HAP-1 (cell line): ENCODE data around the gene ADIPOR1.
"Not testable (repeated sequence)": the region's sequence is repeated elsewhere in the genome, so short reads cannot be mapped to it uniquely, and the experiment has no call there.

ENCODE experiments used
- DNase-seq, 2 experiments: peaks; one replicate each; pipeline ENCODE4 v3.0.0-alpha.2; 2016 to 2020; ENCODE audit warnings: low spot score in 2 of 2
- H3K27me3 ChIP-seq: fragments of 250-450 bp; sonication (Bioruptor Pico); 2 replicates; pipeline ENCODE4 v1.5.1; 2020; ENCODE audit warnings: low read depth, mild to moderate bottlenecking, moderate library complexity
- H3K36me3 ChIP-seq: fragments of 250-450 bp; sonication (Bioruptor Pico); replicated peaks from 2 replicates; pipeline ENCODE4 v1.5.1; 2020; ENCODE audit warnings: mild to moderate bottlenecking
- H3K4me1 ChIP-seq: fragments of 250-450 bp; sonication (Bioruptor Pico); 2 replicates; pipeline ENCODE4 v1.5.1; 2020; ENCODE audit warnings: mild to moderate bottlenecking
- H3K4me3 ChIP-seq: fragments of 250-450 bp; sonication (Bioruptor Pico); 2 replicates; pipeline ENCODE4 v1.5.1; 2020; ENCODE audit warnings: mild to moderate bottlenecking, moderate library complexity
- H3K9me3 ChIP-seq: fragments of 250-450 bp; sonication (Bioruptor Pico); 2 replicates; pipeline ENCODE4 v1.5.1; 2020; ENCODE audit warnings: mild to moderate bottlenecking, moderate library complexity
- in situ Hi-C: fragments of 300-500 bp; cut with MboI; formaldehyde crosslinking; loops from 3 replicates; pipeline ENCODE4 v1.14.3; 2020; ENCODE audit warnings: low sequenced_read_pairs, inconsistent platforms, mixed read lengths

ADIPOR1 gene

GRCh38 chr1:202941372-202941771, 16.7 kb downstream of the ADIPOR1 start:
- Histone ChIP-seq H3K4me3 (no peak overlapping the region), H3K4me1 (no peaks in the 10 kb centered on the region), H3K27me3 (no peaks in the 10 kb centered on the region), H3K9me3 (no peaks in the 10 kb centered on the region), H3K36me3 (peaks cover 52% of the 10 kb centered on the region)
- in situ Hi-C loops, result no loop called here
- DNase-seq, result no peak

DNA sequence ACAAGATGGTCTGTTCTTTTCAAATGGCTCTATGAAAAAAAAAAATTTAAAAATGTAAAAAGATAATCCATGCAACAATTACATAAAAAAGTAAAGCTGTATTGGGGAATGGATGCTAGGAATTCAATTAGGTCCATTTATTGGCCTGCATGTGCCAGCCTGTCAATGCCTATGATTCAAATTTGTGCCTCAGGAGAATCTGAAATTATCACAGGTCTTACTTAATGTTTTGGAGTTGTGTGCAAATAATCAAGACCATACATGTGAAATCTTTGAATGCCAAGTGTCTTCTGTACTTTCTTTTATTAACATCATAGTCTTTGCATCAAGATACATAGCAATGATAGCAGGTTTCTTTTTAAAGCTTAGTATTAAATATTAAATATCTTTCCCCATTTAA, 17.6 kb downstream of the ADIPOR1 start:
- H3K4me1 ChIP-seq, result no peaks in the 10 kb centered on the region
- H3K9me3 ChIP-seq, result no peaks in the 10 kb centered on the region
- H3K4me3 ChIP-seq, result no peak overlapping the region
- H3K27me3 ChIP-seq, result no peaks in the 10 kb centered on the region
- in situ Hi-C loops, result no loop called here
- DNase-seq, result no peak
- peaks cover 46% of the 10 kb centered on the region for H3K36me3 ChIP-seq

DNA sequence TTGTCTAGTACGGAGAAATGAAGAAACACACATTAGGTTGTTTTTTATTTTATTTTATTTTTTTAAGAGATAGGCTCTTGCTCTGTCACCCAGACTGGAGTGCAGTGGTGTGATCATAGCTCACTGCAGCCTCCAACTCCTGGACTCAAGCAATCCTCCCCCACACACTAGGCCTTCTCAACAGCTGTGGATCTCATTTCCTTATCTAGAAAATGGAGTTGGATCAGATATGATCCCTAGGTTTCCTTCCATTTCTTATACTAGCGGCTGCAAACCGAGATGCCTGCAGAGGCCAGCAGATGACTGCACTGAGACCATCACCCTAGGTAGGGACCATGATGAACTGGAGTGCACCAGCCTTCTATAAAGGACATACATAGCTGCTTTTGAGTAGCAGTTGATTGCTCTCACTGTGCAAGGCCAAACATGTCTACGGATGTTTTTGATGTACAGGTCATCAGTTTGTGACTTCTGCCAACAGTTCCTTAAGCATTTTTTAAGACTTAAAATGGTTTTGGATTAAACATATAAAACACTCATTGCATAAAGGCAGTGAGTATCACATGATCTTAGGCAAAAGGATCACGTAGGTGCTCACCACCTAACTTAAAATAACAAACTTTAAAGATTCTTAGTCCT, 19.7 kb downstream of the ADIPOR1 start:
- Histone ChIP-seq H3K4me3 (no peak overlapping the region), H3K27me3 (no peaks in the 10 kb centered on the region), H3K36me3 (peaks cover 27% of the 10 kb centered on the region), H3K4me1 (no peaks in the 10 kb centered on the region), H3K9me3 (no peaks in the 10 kb centered on the region)
- DNase-seq, result no peak
- in situ Hi-C loops, result no loop called here

GRCh38 chr1:202936409-202936808, 21.7 kb downstream of the ADIPOR1 start:
- H3K27me3 ChIP-seq, DNase-seq, H3K9me3 ChIP-seq, H3K36me3 ChIP-seq, H3K4me3 ChIP-seq, in situ Hi-C loops, H3K4me1 ChIP-seq: not testable (repeated sequence)

DNA sequence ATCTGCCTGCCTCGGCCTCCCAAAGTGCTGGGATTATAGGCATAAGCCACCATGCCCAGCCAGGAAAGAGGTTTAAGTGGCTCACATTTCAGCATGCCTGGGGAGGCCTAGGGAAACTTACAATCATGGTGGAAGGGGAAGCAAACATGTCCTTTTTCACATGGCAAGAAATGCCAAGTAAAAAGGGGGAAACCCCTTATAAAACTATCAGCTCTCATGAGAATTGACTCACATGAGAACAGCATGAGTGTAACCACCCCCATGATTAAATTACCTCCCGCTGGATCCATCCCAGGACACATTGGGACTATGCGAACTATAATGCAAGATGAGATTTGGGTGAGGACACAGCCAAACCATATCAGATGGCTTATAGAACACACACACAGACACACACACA, 22.3 kb downstream of the ADIPOR1 start:
- in situ Hi-C loops, result no loop called here
- H3K4me1 ChIP-seq, result no peaks in the 10 kb centered on the region
- H3K36me3 ChIP-seq, result peaks cover 4% of the 10 kb centered on the region
- DNase-seq, result no peak
- H3K4me3 ChIP-seq, result no peak overlapping the region
- 0 out of 2 replicates have a peak, but pooled peaks cover 3% of the 10 kb centered on the region for H3K9me3 ChIP-seq
- H3K27me3 ChIP-seq, result no peaks in the 10 kb centered on the region

GRCh38 chr1:202934755-202935154, 23.4 kb downstream of the ADIPOR1 start:
- Histone ChIP-seq H3K27me3 (no peaks in the 10 kb centered on the region), H3K4me1 (no peaks in the 10 kb centered on the region), H3K36me3 (no peaks in the 10 kb centered on the region), H3K4me3 (no peak overlapping the region), H3K9me3 (0 out of 2 replicates have a peak, but pooled peaks cover 3% of the 10 kb centered on the region)
- DNase-seq, result no peak
- in situ Hi-C loops, result no loop called here

DNA sequence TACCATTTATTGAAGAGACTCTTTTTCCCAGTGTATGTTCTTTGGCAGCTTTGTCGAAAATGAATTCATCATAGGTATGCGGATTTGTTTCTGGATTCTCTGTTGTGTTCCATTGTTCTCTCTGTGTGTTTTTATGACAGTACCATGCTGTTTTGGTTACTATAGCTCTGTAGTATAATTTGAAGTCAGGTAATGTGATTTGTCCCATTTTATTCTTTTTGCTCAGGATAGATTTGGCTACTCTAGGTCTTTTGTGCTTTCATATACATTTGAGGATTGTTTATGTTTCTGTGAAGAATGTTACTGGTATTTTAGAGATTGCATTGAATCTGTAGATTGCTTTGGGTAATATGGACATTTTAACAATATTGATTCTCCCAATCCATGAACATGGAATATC, 25.6 kb downstream of the ADIPOR1 start:
- Histone ChIP-seq H3K27me3 (no peaks in the 10 kb centered on the region), H3K36me3 (no peaks in the 10 kb centered on the region), H3K9me3 (0 out of 2 replicates have a peak, but pooled peaks cover 3% of the 10 kb centered on the region), H3K4me1 (no peaks in the 10 kb centered on the region), H3K4me3 (no peak overlapping the region)
- in situ Hi-C loops, result no loop called here
- no peak for DNase-seq

DNA sequence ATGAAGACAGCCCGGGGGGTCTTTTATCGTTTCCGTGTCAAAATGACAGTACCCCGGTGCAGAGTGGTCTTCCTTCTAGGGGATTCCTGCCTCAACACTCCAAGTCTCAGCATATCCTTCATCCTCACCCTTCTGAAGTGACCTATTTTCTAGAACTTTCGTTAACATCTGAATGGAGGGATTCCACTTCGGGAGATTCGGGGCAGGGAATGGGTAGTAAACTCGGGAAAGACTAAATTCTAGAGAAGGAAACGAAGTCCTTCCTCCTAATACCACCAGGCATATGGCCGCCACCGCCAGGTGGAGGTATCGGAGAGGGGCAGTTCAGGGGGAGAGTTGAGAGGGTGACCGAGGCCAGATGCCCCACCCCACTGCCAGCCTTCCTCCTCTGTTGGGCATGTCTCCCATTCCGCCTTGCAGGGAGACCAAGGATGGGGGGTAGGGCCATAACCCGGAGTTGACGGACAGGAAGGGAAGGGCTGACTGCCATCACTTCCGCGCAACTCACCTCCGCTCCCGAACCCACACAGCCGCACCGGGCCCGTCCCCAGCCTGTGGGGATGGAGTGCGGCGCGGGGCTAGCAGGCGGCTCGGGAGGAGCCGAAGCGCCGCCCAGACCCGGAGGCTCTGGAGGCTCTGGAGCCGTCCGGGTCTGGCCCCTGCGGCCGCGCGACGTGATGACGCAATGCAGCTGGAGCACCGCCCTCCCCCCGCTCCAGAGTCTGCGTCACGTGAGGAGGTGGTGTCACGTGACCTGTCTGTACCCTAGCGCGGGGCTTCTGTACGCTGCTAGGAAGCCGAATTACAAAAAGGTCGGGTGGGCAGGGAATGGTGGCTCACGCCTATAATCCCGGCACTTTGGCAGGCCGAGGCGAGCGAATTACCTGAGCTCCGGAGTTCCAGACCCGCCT, 31.3 kb downstream of the ADIPOR1 start, which contains the start of gene KLHL12:
TSS of gene KLHL12 (minus strand) at position 654 of the 911 bp plus-strand sequence. CDS start 2,072 bp downstream, outside the sequence.
- Histone ChIP-seq H3K36me3 (peaks cover 13% of the 10 kb centered on the region), H3K9me3 (no peaks in the 10 kb centered on the region), H3K4me1 (no peaks in the 10 kb centered on the region; the same call in 1 of the 2 replicates), H3K27me3 (no peaks in the 10 kb centered on the region), H3K4me3 (peak within 1 kb of the TSS; percentile 90)
- in situ Hi-C loops, result no loop called here
- DNase-seq, result peak; percentile 95 to 97

DNA sequence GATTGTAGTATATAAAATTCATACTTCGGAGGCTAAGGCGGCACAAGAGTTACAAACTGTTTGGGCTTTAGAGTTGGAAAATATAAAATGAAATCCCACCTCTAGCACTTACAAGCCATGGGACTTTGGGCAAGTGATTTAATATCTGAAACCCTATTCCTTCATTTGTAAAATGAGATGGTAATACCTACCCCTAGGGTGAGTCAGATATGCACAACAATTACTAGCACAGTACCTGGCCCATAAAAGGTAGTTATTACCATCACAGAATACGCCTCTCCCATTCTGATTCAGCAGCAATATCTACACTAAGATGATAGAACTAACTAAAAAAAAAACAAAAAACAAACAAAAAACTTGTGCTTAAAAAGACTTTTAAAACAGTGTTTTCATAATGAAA, 34.6 kb downstream of the ADIPOR1 start:
- Histone ChIP-seq H3K4me3 (no peak overlapping the region), H3K27me3 (no peaks in the 10 kb centered on the region), H3K4me1 (no peaks in the 10 kb centered on the region; the same call in 1 of the 2 replicates), H3K36me3 (peaks cover 23% of the 10 kb centered on the region), H3K9me3 (no peaks in the 10 kb centered on the region)
- in situ Hi-C loops, result no loop called here
- DNase-seq, result no peak

- in situ Hi-C loops, result no loop called here
These were observed 38.5 kb downstream of the ADIPOR1 start for GRCh38 chr1:202919615-202920014.

GRCh38 chr1:202915146-202915545, 43.0 kb downstream of the ADIPOR1 start:
- Histone ChIP-seq H3K9me3 (no peaks in the 10 kb centered on the region), H3K4me3 (no peak overlapping the region), H3K4me1 (no peaks in the 10 kb centered on the region), H3K36me3 (peaks cover 59% of the 10 kb centered on the region), H3K27me3 (no peaks in the 10 kb centered on the region)
- no peak for DNase-seq
- in situ Hi-C loops, result no loop called here

More at GRCh38 chr1:202919615-202920014, 38.5 kb downstream of the ADIPOR1 start:
- Histone ChIP-seq H3K4me1 (no peaks in the 10 kb centered on the region), H3K4me3 (no peak overlapping the region), H3K27me3 (no peaks in the 10 kb centered on the region), H3K9me3 (no peaks in the 10 kb centered on the region), H3K36me3 (peaks cover 47% of the 10 kb centered on the region)
- no peak for DNase-seq

DNA sequence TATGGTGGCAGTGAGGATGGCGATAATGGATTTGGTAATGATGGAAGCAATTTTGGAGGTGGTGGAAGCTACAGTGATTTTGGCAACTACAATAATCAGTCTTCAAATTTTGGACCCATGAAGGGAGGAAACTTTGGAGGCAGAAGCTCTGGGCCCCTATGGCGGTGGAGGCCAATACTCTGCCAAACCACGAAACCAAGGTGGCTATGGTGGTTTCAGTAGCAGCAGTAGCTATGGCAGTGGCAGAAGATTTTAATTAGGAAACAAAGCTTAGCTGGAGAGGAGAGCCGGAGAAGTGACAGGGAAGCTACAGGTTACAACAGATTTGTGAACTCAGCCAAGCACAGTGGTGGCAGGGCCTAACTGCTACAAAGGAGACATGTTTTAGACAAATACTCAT, 45.6 kb downstream of the ADIPOR1 start:
- H3K9me3 ChIP-seq, H3K4me3 ChIP-seq, in situ Hi-C loops, H3K27me3 ChIP-seq, DNase-seq, H3K4me1 ChIP-seq: not testable (repeated sequence)
- peaks cover 59% of the 10 kb centered on the region for H3K36me3 ChIP-seq

- DNase-seq, result no peak
- in situ Hi-C loops, result no loop called here
- Histone ChIP-seq H3K9me3 (no peaks in the 10 kb centered on the region), H3K27me3 (no peaks in the 10 kb centered on the region), H3K4me1 (no peaks in the 10 kb centered on the region), H3K4me3 (no peak overlapping the region), H3K36me3 (peaks cover 52% of the 10 kb centered on the region)
These were observed 48.6 kb downstream of the ADIPOR1 start for GRCh38 chr1:202909494-202909893.

- Histone ChIP-seq H3K36me3 (peaks cover 47% of the 10 kb centered on the region), H3K4me1 (no peaks in the 10 kb centered on the region), H3K9me3 (no peaks in the 10 kb centered on the region), H3K27me3 (no peaks in the 10 kb centered on the region), H3K4me3 (no peak overlapping the region)
- in situ Hi-C loops, result no loop called here
- no peak for DNase-seq
These were observed 49.1 kb downstream of the ADIPOR1 start for GRCh38 chr1:202908998-202909397.
